Duodenal mucosa (tissue), 2 donors: ENCODE data around the gene MT1F.

ENCODE experiments used
- H3K27ac ChIP-seq: one replicate; pipeline ENCODE4 v1.7.0; 2013; ENCODE audit warnings: low read depth, low read length
- H3K27me3 ChIP-seq, 2 donors: one replicate each; pipeline ENCODE4 v1.7.0; 2013; ENCODE audit warnings: low read length in 2 of 2, control low read depth in 1 of 2; ENCODE audit not compliant: insufficient read depth in 2 of 2, control insufficient read depth in 1 of 2
- H3K36me3 ChIP-seq, 2 donors: one replicate each; pipeline ENCODE4 v1.7.0; 2013; ENCODE audit warnings: low read length in 2 of 2, control low read depth in 1 of 2; ENCODE audit not compliant: insufficient read depth in 2 of 2, control insufficient read depth in 1 of 2
- H3K4me1 ChIP-seq, 2 donors: one replicate each; pipeline ENCODE4 v1.7.0; 2013; ENCODE audit warnings: low read length in 2 of 2, control low read depth in 1 of 2; ENCODE audit not compliant: insufficient read depth in 2 of 2, control insufficient read depth in 1 of 2
- H3K4me3 ChIP-seq, 2 donors: one replicate each; pipeline ENCODE4 v1.7.0; 2013; ENCODE audit warnings: low read length in 2 of 2, low read depth in 1 of 2
- H3K9ac ChIP-seq, 2 donors: one replicate each; pipeline ENCODE4 v1.7.0; 2013; ENCODE audit warnings: low read length in 2 of 2, low read depth in 1 of 2
- H3K9me3 ChIP-seq, 2 donors: one replicate each; pipeline ENCODE4 v1.7.0; 2013; ENCODE audit warnings: low read length in 2 of 2, control low read depth in 1 of 2; ENCODE audit not compliant: control insufficient read depth in 1 of 2

MT1F gene

GRCh38 chr16:56657555-56658326 lies at the start of gene MT1F:
TSS of gene MT1F (plus strand) at chr16:56657959. CDS start at chr16:56658059, 100 bp downstream.
- Histone ChIP-seq H3K27ac (peak within 1 kb of the TSS; percentile 82), H3K27me3 (no peaks in the 10 kb centered on the region), H3K9ac (peak within 1 kb of the TSS; percentile 95 to 99)

GRCh38 chr16:56608043-56608875 lies 49.5 kb upstream of the MT1F start, which contains the start of gene MT2A:
TSS of gene MT2A (plus strand) at chr16:56608584. CDS start at chr16:56608656, 72 bp downstream.
- Histone ChIP-seq H3K9me3 (no peaks in the 10 kb centered on the region), H3K9ac (peak within 1 kb of the TSS; percentile 81 to 89), H3K27me3 (no peaks in the 10 kb centered on the region), H3K4me3 (peak within 1 kb of the TSS; percentile 85 to 95), H3K36me3 (no peaks in the 10 kb centered on the region), H3K4me1 (peaks cover 19 to 44% of the 10 kb centered on the region in 2 donors), H3K27ac (peak within 1 kb of the TSS; percentile 90)

More at GRCh38 chr16:56657555-56658326, at the start of gene MT1F:
- Histone ChIP-seq H3K4me3 (peak within 1 kb of the TSS; percentile 88 to 99), H3K9me3 (no peaks in the 10 kb centered on the region), H3K4me1 (peaks cover 15 to 17% of the 10 kb centered on the region in 2 donors), H3K36me3 (peaks cover 0 to 7% of the 10 kb centered on the region in 2 donors)

GRCh38 chr16:56608876-56609462 lies 48.8 kb upstream of the MT1F start:
- no peaks in the 10 kb centered on the region for H3K27me3 ChIP-seq
- no peaks in the 10 kb centered on the region for H3K9me3 ChIP-seq
- peak overlapping the region; percentile 81 to 89 for H3K9ac ChIP-seq
- H3K27ac ChIP-seq = peak overlapping the region; percentile 81
- no peaks in the 10 kb centered on the region for H3K36me3 ChIP-seq
- peaks cover 19 to 44% of the 10 kb centered on the region in 2 donors for H3K4me1 ChIP-seq
- peak overlapping the region; percentile 85 to 95 for H3K4me3 ChIP-seq

- H3K27ac ChIP-seq = peak overlapping the region; percentile 81
- H3K36me3 ChIP-seq = no peaks in the 10 kb centered on the region
- H3K9ac ChIP-seq = peak overlapping the region; percentile 81 to 89
- no peaks in the 10 kb centered on the region for H3K9me3 ChIP-seq
- no peaks in the 10 kb centered on the region for H3K27me3 ChIP-seq
- H3K4me1 ChIP-seq = peaks cover 19 to 44% of the 10 kb centered on the region in 2 donors
- peak overlapping the region; percentile 85 to 95 for H3K4me3 ChIP-seq
These were observed 48.3 kb upstream of the MT1F start for GRCh38 chr16:56609463-56609921.

- Histone ChIP-seq H3K27ac (peak overlapping the region; percentile 81), H3K4me1 (peaks cover 19 to 44% of the 10 kb centered on the region in 2 donors), H3K9ac (peak overlapping the region; percentile 81 to 89)
These were observed 47.6 kb upstream of the MT1F start for GRCh38 chr16:56610017-56610608.

GRCh38 chr16:56610609-56611111 lies 47.1 kb upstream of the MT1F start:
- H3K4me3 ChIP-seq = peak overlapping the region; percentile 85 to 95
- peak overlapping the region; percentile 81 for H3K27ac ChIP-seq
- peak overlapping the region; percentile 81 to 89 for H3K9ac ChIP-seq
- no peaks in the 10 kb centered on the region for H3K36me3 ChIP-seq
- no peaks in the 10 kb centered on the region for H3K27me3 ChIP-seq
- H3K9me3 ChIP-seq = no peaks in the 10 kb centered on the region
- H3K4me1 ChIP-seq = peaks cover 19 to 44% of the 10 kb centered on the region in 2 donors

More at GRCh38 chr16:56610017-56610608, 47.6 kb upstream of the MT1F start:
- Histone ChIP-seq H3K27me3 (no peaks in the 10 kb centered on the region), H3K9me3 (no peaks in the 10 kb centered on the region), H3K36me3 (no peaks in the 10 kb centered on the region), H3K4me3 (peak overlapping the region; percentile 85 to 95)

- Histone ChIP-seq H3K27ac (no peak overlapping the region), H3K36me3 (no peaks in the 10 kb centered on the region), H3K9me3 (no peaks in the 10 kb centered on the region), H3K9ac (peak overlapping the region in 1 of 2 donors; percentile 25), H3K4me3 (no peak overlapping the region), H3K27me3 (no peaks in the 10 kb centered on the region), H3K4me1 (peaks cover 19 to 40% of the 10 kb centered on the region in 2 donors)
These were observed 46.4 kb upstream of the MT1F start for GRCh38 chr16:56611281-56611833.

- no peaks in the 10 kb centered on the region for H3K27me3 ChIP-seq
- H3K9ac ChIP-seq = no peak overlapping the region
- no peak overlapping the region for H3K4me3 ChIP-seq
- no peaks in the 10 kb centered on the region for H3K36me3 ChIP-seq
- H3K27ac ChIP-seq = no peak overlapping the region
- no peaks in the 10 kb centered on the region for H3K9me3 ChIP-seq
- H3K4me1 ChIP-seq = peaks cover 19 to 35% of the 10 kb centered on the region in 2 donors
These were observed 44.1 kb upstream of the MT1F start for GRCh38 chr16:56613706-56614105.

- Histone ChIP-seq H3K27me3 (no peaks in the 10 kb centered on the region), H3K4me1 (peaks cover 19 to 30% of the 10 kb centered on the region in 2 donors), H3K36me3 (no peaks in the 10 kb centered on the region), H3K9ac (no peak overlapping the region), H3K27ac (no peak overlapping the region), H3K4me3 (no peak overlapping the region), H3K9me3 (no peaks in the 10 kb centered on the region)
These were observed 43.2 kb upstream of the MT1F start for GRCh38 chr16:56614549-56614991.
